ENCODE data around the gene RIF1. TPM values are rescaled to one million over a fixed set of nuclear protein-coding genes. Genes with fewer than 3 reads are reported as not detected.

The RIF1 gene
- total and polyA plus RNA-seq, 12 donors, result 2.0 to 19.3 (median 14.5) TPM

DNA sequence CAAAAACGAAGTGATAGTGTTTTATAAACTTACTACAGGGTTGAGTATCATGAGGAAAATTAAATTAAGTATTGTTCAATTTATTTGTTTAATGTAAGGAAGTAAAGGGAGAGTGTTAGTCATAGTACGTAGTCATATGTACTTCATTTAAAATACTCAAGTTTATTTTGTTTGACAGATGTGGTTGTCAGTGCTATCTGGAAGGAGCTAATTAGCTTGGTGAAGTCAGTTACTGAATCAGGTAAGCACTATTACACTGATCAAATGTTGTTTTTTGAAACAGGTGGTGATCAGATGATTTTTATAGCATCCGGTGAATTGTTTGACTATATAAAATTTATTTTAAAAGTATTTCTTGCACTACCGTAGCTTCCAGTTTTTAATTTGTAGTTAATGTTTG is 28.8 kb downstream of the RIF1 start:
- Histone ChIP-seq H3K4me1 (no peaks in the 10 kb centered on the region), H3K4me3 (no peak overlapping the region), H3K27ac (no peak overlapping the region), H3K27me3 (no peaks in the 10 kb centered on the region), H3K9me3 (no peaks in the 10 kb centered on the region), H3K36me3 (peaks cover 0 to 100% (median 40%) of the 10 kb centered on the region in 9 donors)
- TF ChIP-seq CTCF (IDR thresholded peaks at IDR 0.05), result no peak
- WGBS, 2 donors, result 92 to 95% methylated on average over 4 of the region's 4 CpGs
- no peak for DNase-seq
- intact Hi-C loops (cut with DNase I), result no loop called here
- ATAC-seq, result no peak

DNA sequence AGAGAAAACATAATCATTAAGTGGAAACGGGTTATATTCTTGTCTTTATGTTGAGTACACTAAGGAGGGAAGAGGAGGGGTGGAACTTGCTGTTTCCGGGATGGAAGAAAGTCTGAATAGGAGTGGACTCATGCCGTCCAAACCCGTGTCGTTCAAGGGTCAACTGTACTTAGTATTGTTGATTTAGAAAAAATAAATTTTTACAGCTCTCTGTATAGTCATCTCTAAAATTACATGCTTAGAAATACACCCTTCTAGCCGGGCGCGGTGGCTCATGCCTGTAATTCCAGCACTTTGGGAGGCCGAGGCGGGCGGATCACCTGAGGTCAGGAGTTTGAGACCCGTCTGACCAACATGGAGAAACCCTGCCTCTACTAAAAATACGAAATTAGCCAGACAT is 29.4 kb downstream of the RIF1 start:
- WGBS, 2 donors, result 95 to 98% methylated on average over 13 of the region's 13 CpGs
- ATAC-seq, result no peak
- TF ChIP-seq CTCF (IDR thresholded peaks at IDR 0.05), result no peak
- DNase-seq, result no peak
- no peaks in the 10 kb centered on the region for H3K9me3 ChIP-seq
- no peak overlapping the region for H3K27ac ChIP-seq
- no peaks in the 10 kb centered on the region for H3K27me3 ChIP-seq
- intact Hi-C loops (cut with DNase I), result no loop called here
- no peaks in the 10 kb centered on the region for H3K4me1 ChIP-seq
- H3K4me3 ChIP-seq, result no peak overlapping the region
- peaks cover 0 to 100% (median 40%) of the 10 kb centered on the region in 9 donors for H3K36me3 ChIP-seq

DNA sequence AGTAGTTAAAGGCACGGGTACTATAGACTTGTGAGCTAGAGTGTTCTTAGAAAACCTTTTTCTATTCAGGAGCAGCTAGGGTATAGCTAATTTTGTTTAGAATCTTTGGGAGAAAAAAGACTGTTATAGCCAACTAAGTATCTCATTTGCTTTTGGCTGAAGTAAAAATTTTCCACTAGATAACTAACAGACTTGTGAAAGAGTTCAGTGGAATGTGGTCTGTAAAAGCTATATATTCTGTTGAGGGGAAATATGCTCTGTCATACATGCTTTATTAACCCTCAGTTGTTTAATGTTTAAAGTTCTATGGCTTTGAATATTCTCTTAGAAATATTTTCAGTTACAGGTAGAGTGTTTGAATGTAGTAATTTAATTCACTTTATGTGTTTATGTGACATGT is 49.7 kb downstream of the RIF1 start:
- DNase-seq (no peak), ATAC-seq (no peak)
- no peak for TF ChIP-seq CTCF (IDR thresholded peaks at IDR 0.05)
- Histone ChIP-seq H3K27ac (no peak overlapping the region), H3K27me3 (no peaks in the 10 kb centered on the region), H3K4me1 (no peaks in the 10 kb centered on the region), H3K4me3 (no peak overlapping the region), H3K9me3 (no peaks in the 10 kb centered on the region), H3K36me3 (peaks cover 0 to 100% (median 74%) of the 10 kb centered on the region in 9 donors)
- intact Hi-C loops (cut with DNase I), result loop anchor here in 1 of 10 donors (10.0 kb wide), 1 partner anchor 1215 kb away; no protein-coding TSS in a partner anchor
- 77 to 85% methylated on average over 1 of the region's 1 CpG for WGBS, 2 donors

DNA sequence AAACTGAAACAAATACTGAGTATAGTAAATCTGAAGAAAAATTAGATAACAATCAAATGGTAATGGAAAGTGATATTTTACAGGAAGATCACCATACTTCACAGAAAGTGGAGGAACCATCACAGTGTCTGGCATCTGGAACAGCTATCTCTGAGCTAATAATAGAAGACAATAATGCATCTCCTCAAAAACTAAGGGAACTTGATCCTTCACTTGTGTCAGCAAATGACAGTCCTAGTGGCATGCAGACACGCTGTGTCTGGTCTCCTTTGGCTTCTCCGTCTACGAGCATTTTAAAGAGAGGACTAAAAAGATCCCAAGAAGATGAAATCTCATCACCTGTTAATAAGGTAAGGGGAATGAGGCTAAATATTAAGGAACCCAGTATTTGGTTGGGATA is 56.1 kb downstream of the RIF1 start:
- no peak for DNase-seq
- intact Hi-C loops (cut with DNase I), result no loop called here
- H3K9me3 ChIP-seq, result peaks cover 0 to 1% (median 0%) of the 10 kb centered on the region in 11 donors
- H3K27me3 ChIP-seq, result no peaks in the 10 kb centered on the region
- no peak for ATAC-seq
- no peak overlapping the region for H3K27ac ChIP-seq
- H3K36me3 ChIP-seq, result peaks cover 0 to 100% (median 80%) of the 10 kb centered on the region in 9 donors
- H3K4me3 ChIP-seq, result no peak overlapping the region
- no peak for TF ChIP-seq CTCF (IDR thresholded peaks at IDR 0.05)
- 96% methylated on average over 3 of the region's 3 CpGs for WGBS, 2 donors
- no peaks in the 10 kb centered on the region for H3K4me1 ChIP-seq

Data from heart right ventricle (tissue), 16 donors.